Measurements from ENCODE around the gene HSPA6. TPM values are rescaled to one million over a fixed set of nuclear protein-coding genes. Genes with fewer than 3 reads are reported as not detected.
"Not testable (repeated sequence)": the region's sequence is repeated elsewhere in the genome, so short reads cannot be mapped to it uniquely, and the experiment has no call there.

Gene HSPA6
- total RNA-seq, 2 experiments from 2014 or later, result 0.12 to 0.25 TPM

DNA sequence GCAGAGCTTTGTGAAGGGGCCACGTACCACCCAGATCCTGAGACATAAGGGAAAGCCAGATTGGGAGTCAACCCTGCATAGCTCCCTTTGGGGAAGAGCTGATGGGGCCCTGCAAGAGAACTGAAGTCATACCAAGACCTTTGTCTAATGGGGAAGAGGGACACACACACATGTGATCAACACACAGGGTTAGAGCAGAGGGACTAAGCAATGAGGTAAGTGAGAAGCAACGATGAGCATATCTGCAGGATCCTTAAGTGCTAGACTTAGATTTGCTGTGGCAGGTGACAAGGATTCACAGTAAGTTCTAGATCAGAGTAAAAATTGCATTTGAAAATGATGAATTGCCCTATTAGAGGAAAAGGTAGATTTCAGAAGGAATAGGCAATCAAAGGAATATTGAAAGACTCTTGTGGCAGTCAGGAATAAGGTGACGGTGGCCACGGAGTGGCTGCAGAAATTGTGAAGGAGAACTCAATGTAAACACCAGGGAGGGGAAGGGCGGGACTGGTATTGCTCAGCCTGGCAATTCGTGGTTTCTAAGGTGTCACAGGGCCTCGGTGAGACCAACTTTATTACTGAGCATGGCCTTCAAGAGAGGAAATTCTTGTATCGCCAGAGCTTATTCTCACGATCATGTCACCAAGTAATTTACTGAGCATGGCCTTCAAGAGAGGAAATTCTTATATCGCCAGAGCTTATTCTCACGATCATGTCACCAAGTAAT, 20.8 kb downstream of the HSPA6 start:
- H3K9me3 Mint-ChIP-seq; H3K36me3 Mint-ChIP-seq (ENCODE audit: low read depth); intact Hi-C loops (cut with micrococcal nuclease); DNase-seq; H3K27ac Mint-ChIP-seq; H3K27me3 Mint-ChIP-seq (ENCODE audit: low read depth); H3K4me3 Mint-ChIP-seq; CTCF ChIA-PET: not testable (repeated sequence)
- H3K4me1 Mint-ChIP-seq (ENCODE audit: low read depth), result peaks cover 31% of the 10 kb centered on the region

DNA sequence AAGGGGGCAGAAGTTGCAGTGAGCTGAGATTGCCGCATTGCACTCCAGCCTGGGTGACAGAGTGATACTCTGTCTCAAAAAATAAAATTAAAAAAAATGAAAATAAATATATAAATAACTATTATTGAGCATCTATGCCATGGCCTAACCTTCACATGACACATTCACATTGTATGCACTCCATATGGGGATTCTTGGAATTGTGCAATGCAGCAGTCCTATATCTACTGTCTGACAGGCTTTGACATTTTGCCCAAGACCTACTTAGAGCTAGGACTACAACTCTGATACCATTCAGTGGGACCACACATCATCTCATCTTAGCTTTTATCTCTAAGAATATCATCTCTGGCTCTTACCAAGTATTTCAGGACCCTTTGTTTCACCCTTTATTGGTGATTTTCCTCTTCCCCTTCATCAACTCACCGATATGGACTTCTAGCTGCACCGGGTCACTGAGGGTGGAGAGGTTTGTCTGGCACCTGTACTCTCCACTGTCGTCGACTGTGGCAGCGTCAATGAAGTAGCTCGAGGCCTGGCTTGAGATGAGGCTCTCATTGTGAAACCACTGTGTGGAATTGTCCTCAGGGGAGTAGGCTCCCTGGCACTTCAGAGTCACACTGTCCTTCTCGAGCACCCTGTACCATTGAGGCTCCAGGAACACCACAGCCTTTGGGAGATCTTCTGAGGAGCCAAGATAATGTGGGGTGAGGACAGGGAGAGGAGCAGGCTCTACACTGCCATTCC, 23.8 kb downstream of the HSPA6 start:
- H3K4me3 Mint-ChIP-seq; H3K27ac Mint-ChIP-seq; H3K4me1 Mint-ChIP-seq (ENCODE audit: low read depth); intact Hi-C loops (cut with micrococcal nuclease); DNase-seq; H3K27me3 Mint-ChIP-seq (ENCODE audit: low read depth); H3K36me3 Mint-ChIP-seq (ENCODE audit: low read depth); CTCF ChIA-PET; H3K9me3 Mint-ChIP-seq: not testable (repeated sequence)

- H3K27ac Mint-ChIP-seq; DNase-seq; CTCF ChIA-PET; H3K4me3 Mint-ChIP-seq; H3K27me3 Mint-ChIP-seq (ENCODE audit: low read depth); H3K4me1 Mint-ChIP-seq (ENCODE audit: low read depth); H3K36me3 Mint-ChIP-seq (ENCODE audit: low read depth); intact Hi-C loops (cut with micrococcal nuclease); H3K9me3 Mint-ChIP-seq: not testable (repeated sequence)
Observed at GRCh38 chr1:161548749-161549406, 24.5 kb downstream of the HSPA6 start.

DNA sequence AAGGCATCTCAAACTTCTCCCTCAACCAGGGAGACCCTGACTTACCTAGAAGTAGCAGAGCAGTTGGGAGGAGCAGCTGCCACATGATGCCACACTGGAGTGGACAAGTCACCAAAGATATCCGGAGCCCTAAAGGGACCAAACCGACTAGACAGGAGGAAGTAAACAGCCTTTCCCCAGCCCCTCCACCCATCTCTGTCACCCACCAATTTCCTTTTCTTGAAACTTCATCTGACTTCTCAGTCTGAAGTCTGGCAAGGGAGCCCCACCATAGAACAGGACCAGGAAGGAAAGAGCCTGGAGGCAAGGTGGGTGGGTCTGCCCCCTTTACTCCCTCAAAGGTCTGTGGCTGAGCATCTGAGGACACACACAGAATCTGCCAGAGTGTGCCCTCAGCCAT, 25.3 kb downstream of the HSPA6 start, which contains the start of gene FCGR3A:
TSS of gene FCGR3A (minus strand) at position 167 of the 400 bp plus-strand sequence. CDS start at position 85, 82 bp downstream.
- CTCF ChIA-PET, result no interaction called here
- Mint-ChIP-seq H3K27ac (no peak within 1 kb of the TSS), H3K36me3 (ENCODE audit: low read depth) (no peaks in the 10 kb centered on the region), H3K4me3 (no peak within 1 kb of the TSS), H3K27me3 (ENCODE audit: low read depth) (no peaks in the 10 kb centered on the region), H3K9me3 (no peaks in the 10 kb centered on the region), H3K4me1 (ENCODE audit: low read depth) (peaks cover 7% of the 10 kb centered on the region)
- intact Hi-C loops (cut with micrococcal nuclease), result no loop called here
- DNase-seq, result no peak

GRCh38 chr1:161550942-161551341, 26.6 kb downstream of the HSPA6 start:
- intact Hi-C loops (cut with micrococcal nuclease); DNase-seq; H3K36me3 Mint-ChIP-seq (ENCODE audit: low read depth); H3K9me3 Mint-ChIP-seq; CTCF ChIA-PET; H3K4me3 Mint-ChIP-seq; H3K27me3 Mint-ChIP-seq (ENCODE audit: low read depth); H3K27ac Mint-ChIP-seq: not testable (repeated sequence)
- peaks cover 12% of the 10 kb centered on the region for H3K4me1 Mint-ChIP-seq (ENCODE audit: low read depth)

DNA sequence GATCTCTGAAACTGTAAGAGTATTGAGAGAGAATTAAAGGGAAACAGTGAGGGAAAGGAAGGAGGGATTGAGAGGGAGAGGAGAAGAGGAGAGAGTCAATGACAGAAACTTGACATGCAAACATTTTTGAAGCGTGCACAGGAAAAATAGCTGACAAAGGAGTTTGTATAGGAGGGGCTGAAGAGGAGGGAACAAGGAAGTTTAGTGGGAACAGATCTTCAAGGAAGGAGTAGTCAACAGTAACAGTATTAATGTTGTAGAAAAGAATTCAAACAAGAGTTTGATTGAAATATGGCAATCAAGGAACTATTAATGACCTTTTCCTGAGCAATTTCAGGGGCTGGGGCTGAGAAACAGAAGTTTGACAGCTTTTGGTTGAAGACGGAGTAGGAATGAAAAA, 29.3 kb downstream of the HSPA6 start:
- H3K27me3 Mint-ChIP-seq (ENCODE audit: low read depth); H3K27ac Mint-ChIP-seq; H3K9me3 Mint-ChIP-seq; H3K4me3 Mint-ChIP-seq; DNase-seq; CTCF ChIA-PET; H3K36me3 Mint-ChIP-seq (ENCODE audit: low read depth): not testable (repeated sequence)
- intact Hi-C loops (cut with micrococcal nuclease), result loop anchor here (2.0 kb wide), 1 partner anchor 13 kb away; no protein-coding TSS in a partner anchor
- H3K4me1 Mint-ChIP-seq (ENCODE audit: low read depth), result peaks cover 12% of the 10 kb centered on the region

GRCh38 chr1:161554340-161554739, 30.0 kb downstream of the HSPA6 start:
- H3K9me3 Mint-ChIP-seq; DNase-seq; H3K4me3 Mint-ChIP-seq; H3K36me3 Mint-ChIP-seq (ENCODE audit: low read depth); H3K27me3 Mint-ChIP-seq (ENCODE audit: low read depth): not testable (repeated sequence)
- intact Hi-C loops (cut with micrococcal nuclease), result loop anchor here (2.0 kb wide), 1 partner anchor 14 kb away; no protein-coding TSS in a partner anchor
- CTCF ChIA-PET, result interaction anchor here (0.7 kb wide), 1 partner anchor 67 kb away, joined by 3 read pairs; no protein-coding TSS in a partner anchor
- Mint-ChIP-seq H3K27ac (peak overlapping the region; percentile 46), H3K4me1 (ENCODE audit: low read depth) (peaks cover 12% of the 10 kb centered on the region)

- H3K9me3 Mint-ChIP-seq; H3K4me3 Mint-ChIP-seq; H3K27me3 Mint-ChIP-seq (ENCODE audit: low read depth); H3K36me3 Mint-ChIP-seq (ENCODE audit: low read depth): not testable (repeated sequence)
- CTCF ChIA-PET, result interaction anchor here (0.7 kb wide), 1 partner anchor 68 kb away, joined by 3 read pairs; no protein-coding TSS in a partner anchor
- peaks cover 12% of the 10 kb centered on the region for H3K4me1 Mint-ChIP-seq (ENCODE audit: low read depth)
- intact Hi-C loops (cut with micrococcal nuclease), result loop anchor here (2.0 kb wide), 1 partner anchor 14 kb away; no protein-coding TSS in a partner anchor
- peak overlapping the region; percentile 53 for H3K27ac Mint-ChIP-seq
- DNase-seq, result peak; percentile 47
Observed at GRCh38 chr1:161554815-161555417, 30.6 kb downstream of the HSPA6 start.

DNA sequence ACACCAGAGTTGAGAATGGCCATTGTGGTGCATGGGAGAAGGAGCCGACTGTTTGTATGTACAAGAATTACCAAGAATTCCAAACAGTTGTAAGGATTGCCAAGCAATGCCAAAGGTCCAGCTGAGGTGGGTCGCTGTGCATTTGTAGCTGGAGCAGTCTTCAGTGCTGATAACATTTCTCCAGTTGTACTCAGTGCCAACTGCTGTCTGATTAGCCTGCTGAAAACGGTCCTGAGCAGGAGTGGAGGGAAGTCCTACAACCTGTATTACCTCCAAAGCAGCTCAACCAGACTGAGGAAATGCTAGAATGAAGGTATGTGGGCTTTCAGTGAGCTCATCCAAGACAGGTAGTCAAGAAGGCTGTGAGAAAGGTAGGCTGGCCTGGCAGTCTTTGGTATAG, 31.8 kb downstream of the HSPA6 start:
- intact Hi-C loops (cut with micrococcal nuclease); H3K27me3 Mint-ChIP-seq (ENCODE audit: low read depth); DNase-seq; H3K36me3 Mint-ChIP-seq (ENCODE audit: low read depth); H3K4me3 Mint-ChIP-seq; H3K9me3 Mint-ChIP-seq; H3K27ac Mint-ChIP-seq: not testable (repeated sequence)
- CTCF ChIA-PET, result interaction anchor here (1.3 kb wide), 1 partner anchor 184 kb away, joined by 3 read pairs; no protein-coding TSS in a partner anchor
- H3K4me1 Mint-ChIP-seq (ENCODE audit: low read depth), result peaks cover 15% of the 10 kb centered on the region

- intact Hi-C loops (cut with micrococcal nuclease); H3K27me3 Mint-ChIP-seq (ENCODE audit: low read depth); H3K4me3 Mint-ChIP-seq; H3K36me3 Mint-ChIP-seq (ENCODE audit: low read depth); H3K27ac Mint-ChIP-seq; DNase-seq; H3K9me3 Mint-ChIP-seq: not testable (repeated sequence)
- H3K4me1 Mint-ChIP-seq (ENCODE audit: low read depth), result peaks cover 17% of the 10 kb centered on the region
- CTCF ChIA-PET, result interaction anchor here (1.3 kb wide), 1 partner anchor 184 kb away, joined by 3 read pairs; no protein-coding TSS in a partner anchor
Observed at GRCh38 chr1:161556990-161557389, 32.6 kb downstream of the HSPA6 start.

- H3K36me3 Mint-ChIP-seq (ENCODE audit: low read depth); CTCF ChIA-PET; DNase-seq; H3K4me3 Mint-ChIP-seq; H3K27me3 Mint-ChIP-seq (ENCODE audit: low read depth); intact Hi-C loops (cut with micrococcal nuclease); H3K27ac Mint-ChIP-seq; H3K9me3 Mint-ChIP-seq: not testable (repeated sequence)
- H3K4me1 Mint-ChIP-seq (ENCODE audit: low read depth), result peaks cover 17% of the 10 kb centered on the region
Observed at GRCh38 chr1:161557506-161558450, 33.4 kb downstream of the HSPA6 start.
